Mucosa of stomach (tissue), 1 donor: ENCODE measurements around the gene RILPL2.
"Not testable (repeated sequence)": the region's sequence is repeated elsewhere in the genome, so short reads cannot be mapped to it uniquely, and the experiment has no call there.

Experiments used
- H3K27me3 ChIP-seq: one replicate; pipeline ENCODE4 v1.7.0; 2013; ENCODE audit warnings: mild to moderate bottlenecking, low read length; ENCODE audit not compliant: control insufficient read depth, insufficient read depth
- H3K36me3 ChIP-seq: one replicate; pipeline ENCODE4 v1.7.0; 2013; ENCODE audit warnings: low read length; ENCODE audit not compliant: control insufficient read depth, insufficient read depth
- H3K4me1 ChIP-seq: one replicate; pipeline ENCODE4 v1.7.0; 2013; ENCODE audit warnings: mild to moderate bottlenecking, low read length; ENCODE audit not compliant: control insufficient read depth, insufficient read depth
- H3K4me3 ChIP-seq: one replicate; pipeline ENCODE4 v1.7.0; 2013; ENCODE audit warnings: low read length
- H3K9ac ChIP-seq: one replicate; pipeline ENCODE4 v1.7.0; 2013; ENCODE audit warnings: mild to moderate bottlenecking, low read length, moderate library complexity
- H3K9me3 ChIP-seq: one replicate; pipeline ENCODE4 v1.7.0; 2013; ENCODE audit warnings: mild to moderate bottlenecking, low read length, moderate library complexity; ENCODE audit not compliant: control insufficient read depth
- donor health status: Pancreatic carcinoma.

The RILPL2 gene

DNA sequence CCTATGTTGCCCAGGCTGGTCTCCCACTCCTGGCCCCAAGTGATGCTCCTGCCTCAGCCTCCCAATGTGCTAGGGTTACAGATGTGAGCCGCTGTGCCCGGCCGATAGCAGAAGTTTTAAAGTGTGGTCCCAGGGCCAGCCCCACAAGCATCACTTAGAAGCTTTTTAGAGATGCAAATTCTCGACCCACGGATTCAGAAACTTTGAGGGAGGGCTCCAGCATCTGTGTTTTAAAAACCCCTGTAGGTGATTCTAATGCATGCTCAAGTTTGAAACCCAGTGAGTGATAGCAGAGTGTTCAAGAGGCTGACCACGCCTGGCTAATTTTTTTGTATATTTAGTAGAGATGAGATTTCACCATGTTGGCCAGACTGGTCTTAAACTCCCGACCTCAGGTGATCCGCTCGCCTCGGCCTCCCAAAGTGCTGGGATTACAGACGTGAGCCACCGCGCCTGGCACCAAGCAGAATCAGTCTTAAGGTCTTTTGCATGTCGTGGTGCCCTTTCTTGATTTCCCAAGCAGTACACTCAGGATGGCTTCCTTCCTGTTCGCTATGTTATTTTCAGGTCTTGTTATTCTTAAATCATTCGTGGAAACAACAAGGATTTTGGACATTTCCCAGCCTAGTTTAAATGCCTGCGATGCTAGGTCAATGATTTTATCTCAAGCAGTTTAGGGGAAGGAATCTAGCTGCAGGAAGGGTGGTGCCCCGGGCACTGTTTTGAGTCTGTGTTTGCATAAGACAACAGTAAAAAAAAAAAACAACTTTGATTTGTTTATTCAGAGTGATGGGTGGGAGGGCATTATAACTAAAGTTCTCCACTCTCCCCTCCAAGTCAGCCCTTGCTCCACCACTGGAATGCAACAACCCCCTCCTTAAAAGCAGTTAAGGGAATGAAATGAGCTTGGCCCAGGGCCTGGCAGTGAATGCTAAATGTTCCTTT, 9.2 kb upstream of the RILPL2 start:
- Histone ChIP-seq H3K36me3 (no peaks in the 10 kb centered on the region), H3K4me3 (no peak overlapping the region), H3K27me3 (no peaks in the 10 kb centered on the region), H3K4me1 (peaks cover 20% of the 10 kb centered on the region), H3K9ac (peak overlapping the region; percentile 3), H3K9me3 (no peaks in the 10 kb centered on the region)

DNA sequence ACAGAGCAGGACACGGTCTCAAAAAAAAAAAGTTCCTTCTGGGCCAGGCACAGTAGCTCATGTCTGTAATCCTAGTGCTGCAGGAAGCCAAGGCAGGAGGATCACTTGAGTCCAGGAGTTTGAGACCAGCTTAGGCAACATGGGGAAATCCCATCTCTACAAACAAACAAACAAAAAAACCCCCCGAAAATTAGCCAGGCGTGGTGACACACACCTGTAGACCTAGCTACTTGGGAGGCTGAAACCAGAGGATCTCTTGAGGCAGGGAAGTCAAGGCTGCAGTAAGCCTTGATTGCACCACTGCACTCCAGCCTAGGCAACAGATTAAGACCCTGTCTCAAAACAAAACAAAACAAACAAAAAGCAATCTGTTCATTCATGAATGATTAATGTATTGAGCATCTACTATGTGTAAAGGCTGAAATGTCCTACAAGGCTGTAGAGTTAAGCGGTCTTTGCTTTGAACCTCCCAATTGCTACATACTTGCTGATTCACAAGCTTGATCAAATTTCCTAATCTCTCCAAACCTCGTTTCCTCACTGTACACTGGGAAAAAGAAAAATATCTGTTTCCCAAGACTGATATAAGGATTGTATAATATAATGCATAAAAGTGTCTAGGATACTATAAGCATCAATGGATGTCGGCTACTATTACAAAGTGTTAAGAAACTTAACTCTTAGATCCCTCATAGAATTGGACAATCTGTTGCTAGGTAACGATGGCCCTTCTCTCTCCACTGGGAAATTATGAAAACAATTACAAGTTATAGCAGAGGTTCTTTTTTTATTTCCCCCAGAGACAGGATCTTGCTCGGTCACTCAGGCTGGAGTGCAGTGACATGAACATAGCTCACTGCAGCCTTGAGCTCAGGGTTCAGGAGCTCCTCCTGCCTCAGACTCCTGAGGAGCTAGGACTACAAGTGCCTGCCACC, 7.9 kb upstream of the RILPL2 start:
- no peaks in the 10 kb centered on the region for H3K36me3 ChIP-seq
- H3K9me3 ChIP-seq: no peaks in the 10 kb centered on the region
- H3K4me3 ChIP-seq: no peak overlapping the region
- no peaks in the 10 kb centered on the region for H3K27me3 ChIP-seq
- H3K9ac ChIP-seq: no peak overlapping the region
- H3K4me1 ChIP-seq: peaks cover 20% of the 10 kb centered on the region

DNA sequence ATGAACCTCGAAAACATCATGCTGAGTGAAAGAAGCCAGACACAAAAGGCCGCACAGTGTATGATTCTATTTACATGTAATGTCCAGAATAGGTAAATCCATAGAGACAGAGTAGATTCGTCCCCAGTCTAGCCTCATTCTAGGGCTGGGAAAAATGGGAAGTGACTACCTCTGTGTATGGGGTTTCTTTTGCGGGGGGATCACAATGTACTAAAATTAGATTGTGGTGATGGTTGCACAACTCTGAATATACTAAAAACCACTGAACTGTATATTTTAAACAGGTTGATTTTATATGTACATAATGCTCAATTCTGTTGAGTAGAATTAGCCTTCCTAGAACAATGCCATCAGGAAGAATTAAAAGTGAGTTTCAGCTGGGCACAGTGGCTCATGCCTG, 6.3 kb upstream of the RILPL2 start:
- Histone ChIP-seq H3K4me3 (no peak overlapping the region), H3K9me3 (no peaks in the 10 kb centered on the region), H3K4me1 (peaks cover 19% of the 10 kb centered on the region), H3K9ac (no peak overlapping the region), H3K27me3 (no peaks in the 10 kb centered on the region), H3K36me3 (no peaks in the 10 kb centered on the region)

GRCh38 chr12:123441523-123442164, 5.2 kb upstream of the RILPL2 start:
- Histone ChIP-seq H3K36me3 (no peaks in the 10 kb centered on the region), H3K4me3 (no peak overlapping the region), H3K4me1 (peaks cover 22% of the 10 kb centered on the region), H3K9ac (no peak overlapping the region), H3K9me3 (no peaks in the 10 kb centered on the region), H3K27me3 (no peaks in the 10 kb centered on the region)

DNA sequence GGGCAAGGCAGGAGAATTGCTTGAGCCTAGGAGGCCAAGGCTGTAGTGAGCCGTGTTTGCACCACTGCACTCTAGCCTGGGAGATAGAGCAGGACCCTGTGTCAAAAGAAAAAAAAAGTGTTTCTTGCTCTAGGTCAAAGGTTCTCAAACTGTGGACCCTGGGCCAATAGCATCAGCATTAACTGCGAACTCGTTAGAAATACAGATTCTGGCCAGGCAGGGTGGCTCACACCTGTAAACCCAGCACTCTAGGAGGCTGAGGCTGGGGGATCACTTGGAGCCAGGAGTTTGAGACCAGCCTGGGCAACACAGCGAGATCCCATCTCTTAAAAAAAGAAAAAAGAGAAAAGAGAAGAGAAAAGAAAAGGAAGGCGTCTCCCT, 858 bp downstream of the RILPL2 start:
- Histone ChIP-seq H3K27me3 (no peaks in the 10 kb centered on the region), H3K9ac (peak overlapping the region; percentile 84), H3K9me3 (no peaks in the 10 kb centered on the region), H3K4me1 (peaks cover 12% of the 10 kb centered on the region), H3K4me3 (peak overlapping the region; percentile 72), H3K36me3 (no peaks in the 10 kb centered on the region)

GRCh38 chr12:123433615-123434014, 2.9 kb downstream of the RILPL2 start:
- H3K36me3 ChIP-seq: no peaks in the 10 kb centered on the region
- no peaks in the 10 kb centered on the region for H3K9me3 ChIP-seq
- H3K9ac ChIP-seq: no peak overlapping the region
- H3K4me1 ChIP-seq: peaks cover 12% of the 10 kb centered on the region
- no peaks in the 10 kb centered on the region for H3K27me3 ChIP-seq
- no peak overlapping the region for H3K4me3 ChIP-seq

- H3K4me3 ChIP-seq, H3K27me3 ChIP-seq, H3K9me3 ChIP-seq, H3K9ac ChIP-seq, H3K36me3 ChIP-seq: not testable (repeated sequence)
- H3K4me1 ChIP-seq: peaks cover 11% of the 10 kb centered on the region
Observed at GRCh38 chr12:123431951-123432817, 4.3 kb downstream of the RILPL2 start.

GRCh38 chr12:123429101-123429500, 7.4 kb downstream of the RILPL2 start:
- not testable (repeated sequence) for H3K27me3 ChIP-seq, H3K9me3 ChIP-seq, H3K9ac ChIP-seq, H3K4me1 ChIP-seq, H3K4me3 ChIP-seq, H3K36me3 ChIP-seq

GRCh38 chr12:123428591-123428990, 7.9 kb downstream of the RILPL2 start:
- no peaks in the 10 kb centered on the region for H3K36me3 ChIP-seq
- H3K9me3 ChIP-seq: no peaks in the 10 kb centered on the region
- no peaks in the 10 kb centered on the region for H3K27me3 ChIP-seq
- H3K4me1 ChIP-seq: no peaks in the 10 kb centered on the region
- H3K4me3 ChIP-seq: no peak overlapping the region
- H3K9ac ChIP-seq: no peak overlapping the region

GRCh38 chr12:123427036-123427769, 9.3 kb downstream of the RILPL2 start:
- H3K9me3 ChIP-seq: no peaks in the 10 kb centered on the region
- no peaks in the 10 kb centered on the region for H3K27me3 ChIP-seq
- H3K4me1 ChIP-seq: no peaks in the 10 kb centered on the region
- no peaks in the 10 kb centered on the region for H3K36me3 ChIP-seq
- H3K9ac ChIP-seq: no peak overlapping the region
- no peak overlapping the region for H3K4me3 ChIP-seq

GRCh38 chr12:123421314-123421713, 15.2 kb downstream of the RILPL2 start:
- Histone ChIP-seq H3K4me1 (no peaks in the 10 kb centered on the region), H3K4me3 (no peak overlapping the region), H3K9me3 (no peaks in the 10 kb centered on the region), H3K36me3 (no peaks in the 10 kb centered on the region), H3K27me3 (no peaks in the 10 kb centered on the region), H3K9ac (no peak overlapping the region)
